ENCODE data around the gene RB1.
"Not testable (repeated sequence)": the region's sequence is repeated elsewhere in the genome, so short reads cannot be mapped to it uniquely, and the experiment has no call there.

RB1 gene

GRCh38 chr13:48415516-48415915, 112.0 kb downstream of the RB1 start:
- H3K27me3 ChIP-seq (ENCODE audit: control insufficient read depth, insufficient read depth, low read length, poor library complexity, severe bottlenecking), result no peaks in the 10 kb centered on the region
- H3K27ac ChIP-seq (ENCODE audit: insufficient read depth, low read depth, low read length, poor library complexity, severe bottlenecking), result no peak overlapping the region
- peaks cover 5% of the 10 kb centered on the region for H3K4me1 ChIP-seq (ENCODE audit: control insufficient read depth, insufficient read depth, low read length)
- 94 to 100% methylated on average over 2 of the region's 2 CpGs for WGBS, 2 experiments
- no peak overlapping the region for H3K4me3 ChIP-seq (ENCODE audit: insufficient read depth, low read depth, low read length)
- no peaks in the 10 kb centered on the region for H3K36me3 ChIP-seq (ENCODE audit: control insufficient read depth, insufficient read depth, low read length)
- no peaks in the 10 kb centered on the region for H3K9me3 ChIP-seq (ENCODE audit: control insufficient read depth, low read length)

DNA sequence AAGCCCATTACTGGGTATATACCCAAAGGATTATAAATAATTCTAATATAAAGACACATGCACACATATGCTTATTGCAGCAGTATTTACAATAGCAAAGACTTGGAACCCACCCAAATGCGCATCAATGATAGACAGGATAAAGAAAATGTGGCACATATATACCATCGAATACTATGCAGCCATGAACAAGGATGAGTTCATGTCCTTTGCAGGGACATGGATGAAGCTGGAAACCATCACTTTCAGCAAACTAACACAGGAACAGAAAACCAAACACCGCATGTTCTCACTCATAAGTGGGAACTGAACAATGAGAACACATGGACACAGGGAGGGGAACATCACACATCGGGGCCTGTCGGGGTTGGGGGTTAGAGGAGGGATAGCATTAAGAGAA, 118.5 kb downstream of the RB1 start:
- not testable (repeated sequence) for H3K27ac ChIP-seq (ENCODE audit: insufficient read depth, low read depth, low read length, poor library complexity, severe bottlenecking); H3K27me3 ChIP-seq (ENCODE audit: control insufficient read depth, insufficient read depth, low read length, poor library complexity, severe bottlenecking); H3K4me1 ChIP-seq (ENCODE audit: control insufficient read depth, insufficient read depth, low read length); H3K36me3 ChIP-seq (ENCODE audit: control insufficient read depth, insufficient read depth, low read length); H3K9me3 ChIP-seq (ENCODE audit: control insufficient read depth, low read length); H3K4me3 ChIP-seq (ENCODE audit: insufficient read depth, low read depth, low read length)
- WGBS, 2 experiments, result 89 to 96% methylated on average over 4 to 5 of the region's 5 CpGs

- Histone ChIP-seq H3K27me3 (ENCODE audit: control insufficient read depth, insufficient read depth, low read length, poor library complexity, severe bottlenecking) (no peaks in the 10 kb centered on the region), H3K4me3 (ENCODE audit: insufficient read depth, low read depth, low read length) (no peak overlapping the region), H3K27ac (ENCODE audit: insufficient read depth, low read depth, low read length, poor library complexity, severe bottlenecking) (no peak overlapping the region), H3K36me3 (ENCODE audit: control insufficient read depth, insufficient read depth, low read length) (no peaks in the 10 kb centered on the region), H3K9me3 (ENCODE audit: control insufficient read depth, low read length) (no peaks in the 10 kb centered on the region), H3K4me1 (ENCODE audit: control insufficient read depth, insufficient read depth, low read length) (no peaks in the 10 kb centered on the region)
- WGBS, 2 experiments, result 100% methylated on average over 1 to 3 of the region's 3 CpGs
Observed at GRCh38 chr13:48424212-48424611, 120.7 kb downstream of the RB1 start.

DNA sequence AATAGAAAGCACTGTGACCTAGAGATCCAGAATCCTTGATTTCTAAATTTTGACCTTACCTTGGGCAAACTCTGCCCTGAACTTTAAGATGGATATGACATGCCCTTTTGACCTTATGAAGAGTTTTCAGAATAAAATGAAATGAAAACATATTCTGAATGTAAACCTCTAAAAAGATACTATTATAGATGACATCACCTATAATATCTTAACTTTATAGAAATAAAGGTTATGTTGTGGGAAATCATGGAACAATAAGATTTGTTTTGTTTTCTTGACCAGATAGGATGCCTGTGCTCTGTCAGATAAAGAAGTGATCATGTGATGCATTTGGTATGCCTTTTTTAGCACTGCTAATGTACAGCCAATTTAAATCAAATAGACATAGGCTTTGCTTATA, 122.5 kb downstream of the RB1 start:
- H3K4me1 ChIP-seq (ENCODE audit: control insufficient read depth, insufficient read depth, low read length), result peaks cover 5% of the 10 kb centered on the region
- no peaks in the 10 kb centered on the region for H3K27me3 ChIP-seq (ENCODE audit: control insufficient read depth, insufficient read depth, low read length, poor library complexity, severe bottlenecking)
- no peaks in the 10 kb centered on the region for H3K36me3 ChIP-seq (ENCODE audit: control insufficient read depth, insufficient read depth, low read length)
- H3K4me3 ChIP-seq (ENCODE audit: insufficient read depth, low read depth, low read length), result no peak overlapping the region
- H3K9me3 ChIP-seq (ENCODE audit: control insufficient read depth, low read length), result no peaks in the 10 kb centered on the region
- no peak overlapping the region for H3K27ac ChIP-seq (ENCODE audit: insufficient read depth, low read depth, low read length, poor library complexity, severe bottlenecking)

DNA sequence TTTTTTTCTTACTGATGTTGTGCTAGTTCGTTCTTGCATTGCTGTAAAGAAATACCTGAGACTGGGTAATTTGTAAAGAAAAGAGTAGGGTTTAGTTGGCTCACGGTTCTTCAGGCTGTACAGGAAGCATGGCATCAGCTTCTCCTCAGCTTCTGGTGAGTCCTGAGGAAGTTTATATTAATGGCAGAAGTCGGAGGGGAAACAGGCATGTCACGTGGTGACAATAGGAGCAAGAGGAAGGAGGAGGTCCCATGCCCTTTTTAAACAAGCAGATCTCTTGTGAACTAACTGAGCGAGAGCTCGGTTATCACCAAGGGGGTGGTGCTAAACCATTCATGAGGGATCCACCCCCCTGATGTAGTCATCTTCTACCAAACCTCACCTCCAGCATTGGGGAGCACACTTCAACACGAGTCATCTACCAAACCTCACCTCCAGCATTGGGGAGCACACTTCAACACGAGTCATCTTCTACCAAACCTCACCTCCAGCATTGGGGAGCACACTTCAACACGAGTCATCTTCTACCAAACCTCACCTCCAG, 123.3 kb downstream of the RB1 start:
- H3K4me3 ChIP-seq (ENCODE audit: insufficient read depth, low read depth, low read length); H3K9me3 ChIP-seq (ENCODE audit: control insufficient read depth, low read length); H3K27me3 ChIP-seq (ENCODE audit: control insufficient read depth, insufficient read depth, low read length, poor library complexity, severe bottlenecking); H3K36me3 ChIP-seq (ENCODE audit: control insufficient read depth, insufficient read depth, low read length); H3K27ac ChIP-seq (ENCODE audit: insufficient read depth, low read depth, low read length, poor library complexity, severe bottlenecking): not testable (repeated sequence)
- peaks cover 13% of the 10 kb centered on the region for H3K4me1 ChIP-seq (ENCODE audit: control insufficient read depth, insufficient read depth, low read length)
- 95% methylated on average over 7 of the region's 9 CpGs for WGBS, 2 experiments

- WGBS, 2 experiments, result 93 to 94% methylated on average over 3 of the region's 3 CpGs
- peaks cover 13% of the 10 kb centered on the region for H3K4me1 ChIP-seq (ENCODE audit: control insufficient read depth, insufficient read depth, low read length)
- no peaks in the 10 kb centered on the region for H3K36me3 ChIP-seq (ENCODE audit: control insufficient read depth, insufficient read depth, low read length)
- no peak overlapping the region for H3K4me3 ChIP-seq (ENCODE audit: insufficient read depth, low read depth, low read length)
- H3K27me3 ChIP-seq (ENCODE audit: control insufficient read depth, insufficient read depth, low read length, poor library complexity, severe bottlenecking), result no peaks in the 10 kb centered on the region
- no peak overlapping the region for H3K27ac ChIP-seq (ENCODE audit: insufficient read depth, low read depth, low read length, poor library complexity, severe bottlenecking)
- no peaks in the 10 kb centered on the region for H3K9me3 ChIP-seq (ENCODE audit: control insufficient read depth, low read length)
Observed at GRCh38 chr13:48429036-48429435, 125.5 kb downstream of the RB1 start.

GRCh38 chr13:48429886-48430285, 126.3 kb downstream of the RB1 start:
- Histone ChIP-seq H3K4me1 (ENCODE audit: control insufficient read depth, insufficient read depth, low read length) (peaks cover 13% of the 10 kb centered on the region), H3K9me3 (ENCODE audit: control insufficient read depth, low read length) (no peaks in the 10 kb centered on the region), H3K27ac (ENCODE audit: insufficient read depth, low read depth, low read length, poor library complexity, severe bottlenecking) (no peak overlapping the region), H3K27me3 (ENCODE audit: control insufficient read depth, insufficient read depth, low read length, poor library complexity, severe bottlenecking) (no peaks in the 10 kb centered on the region), H3K4me3 (ENCODE audit: insufficient read depth, low read depth, low read length) (no peak overlapping the region), H3K36me3 (ENCODE audit: control insufficient read depth, insufficient read depth, low read length) (no peaks in the 10 kb centered on the region)

- H3K27ac ChIP-seq (ENCODE audit: insufficient read depth, low read depth, low read length, poor library complexity, severe bottlenecking), result peak overlapping the region; percentile 6
- peaks cover 13% of the 10 kb centered on the region for H3K4me1 ChIP-seq (ENCODE audit: control insufficient read depth, insufficient read depth, low read length)
- WGBS, 2 experiments, result 57 to 64% methylated on average over 5 of the region's 5 CpGs
- H3K36me3 ChIP-seq (ENCODE audit: control insufficient read depth, insufficient read depth, low read length), result no peaks in the 10 kb centered on the region
- H3K27me3 ChIP-seq (ENCODE audit: control insufficient read depth, insufficient read depth, low read length, poor library complexity, severe bottlenecking), result no peaks in the 10 kb centered on the region
- H3K9me3 ChIP-seq (ENCODE audit: control insufficient read depth, low read length), result no peaks in the 10 kb centered on the region
- H3K4me3 ChIP-seq (ENCODE audit: insufficient read depth, low read depth, low read length), result no peak overlapping the region
Observed at GRCh38 chr13:48431431-48431830, 127.9 kb downstream of the RB1 start.

DNA sequence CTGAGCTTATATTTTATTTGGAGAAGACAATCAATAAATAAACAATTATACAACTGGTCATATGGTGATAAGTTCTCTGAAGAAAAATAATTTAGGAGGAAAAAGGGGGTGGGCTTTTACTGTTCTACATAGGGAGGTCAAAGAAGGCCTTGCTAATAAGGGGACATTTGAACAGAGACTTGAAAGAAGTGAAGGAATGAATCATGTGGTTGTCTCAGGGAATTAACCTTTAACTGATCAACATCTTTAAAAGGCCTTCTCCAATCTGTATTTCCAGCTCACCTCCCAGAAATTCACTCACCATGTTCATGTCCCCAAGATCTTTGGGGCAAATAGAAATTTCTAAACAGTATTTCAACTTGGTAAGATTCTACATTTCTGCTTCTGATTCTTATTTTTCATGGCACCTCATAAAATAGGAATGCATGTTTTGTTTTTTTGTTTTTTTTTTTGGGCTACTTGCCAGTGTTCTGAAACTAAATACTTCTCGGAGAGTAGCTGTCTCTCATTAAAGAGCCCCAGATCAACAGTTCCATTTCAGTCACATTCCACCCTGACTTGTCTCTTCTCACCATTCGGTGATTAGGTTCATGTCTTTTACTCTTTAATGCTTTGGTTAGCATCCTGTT, 128.6 kb downstream of the RB1 start:
- WGBS, 2 experiments, result 87 to 93% methylated on average over 2 of the region's 2 CpGs
- H3K27me3 ChIP-seq (ENCODE audit: control insufficient read depth, insufficient read depth, low read length, poor library complexity, severe bottlenecking), result no peaks in the 10 kb centered on the region
- no peaks in the 10 kb centered on the region for H3K9me3 ChIP-seq (ENCODE audit: control insufficient read depth, low read length)
- H3K4me1 ChIP-seq (ENCODE audit: control insufficient read depth, insufficient read depth, low read length), result peaks cover 13% of the 10 kb centered on the region
- no peaks in the 10 kb centered on the region for H3K36me3 ChIP-seq (ENCODE audit: control insufficient read depth, insufficient read depth, low read length)
- no peak overlapping the region for H3K4me3 ChIP-seq (ENCODE audit: insufficient read depth, low read depth, low read length)
- H3K27ac ChIP-seq (ENCODE audit: insufficient read depth, low read depth, low read length, poor library complexity, severe bottlenecking), result no peak overlapping the region

DNA sequence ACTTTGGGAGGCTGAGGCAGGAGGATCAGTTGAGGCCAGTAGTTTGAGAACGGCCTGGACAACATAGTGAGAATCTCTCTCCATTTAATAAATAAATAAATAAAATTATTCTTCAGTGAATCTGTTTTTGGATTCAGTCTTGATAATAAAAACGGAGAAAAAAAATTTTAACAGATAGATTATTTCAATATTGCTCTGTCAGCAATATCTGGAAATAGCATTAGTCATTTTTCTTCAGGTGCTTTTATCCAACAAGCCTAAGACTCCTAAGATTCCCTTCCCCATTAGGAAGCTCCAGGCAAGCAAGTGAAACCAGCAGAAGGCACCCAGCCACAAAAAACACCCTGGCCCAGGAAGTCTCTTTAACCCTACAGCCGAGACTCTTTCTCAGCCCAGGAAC, 130.6 kb downstream of the RB1 start:
- 84 to 93% methylated on average over 1 of the region's 3 CpGs for WGBS, 2 experiments
- Histone ChIP-seq H3K27ac (ENCODE audit: insufficient read depth, low read depth, low read length, poor library complexity, severe bottlenecking) (no peak overlapping the region), H3K27me3 (ENCODE audit: control insufficient read depth, insufficient read depth, low read length, poor library complexity, severe bottlenecking) (no peaks in the 10 kb centered on the region), H3K4me3 (ENCODE audit: insufficient read depth, low read depth, low read length) (no peak overlapping the region), H3K4me1 (ENCODE audit: control insufficient read depth, insufficient read depth, low read length) (peaks cover 13% of the 10 kb centered on the region), H3K9me3 (ENCODE audit: control insufficient read depth, low read length) (no peaks in the 10 kb centered on the region), H3K36me3 (ENCODE audit: control insufficient read depth, insufficient read depth, low read length) (no peaks in the 10 kb centered on the region)
